Vagina (tissue), 2 donors: Measurements from ENCODE around the gene PGM1. TPM values are rescaled to one million over a fixed set of nuclear protein-coding genes. Genes with fewer than 3 reads are reported as not detected.

Experiments used
- DNase-seq, 2 donors: peaks; one replicate each; pipeline ENCODE4 v3.0.0-alpha.2; 2017; ENCODE audit errors: extremely low spot score in 2 of 2
- H3K27ac ChIP-seq: fragments of 200-600 bp; sonication (generic); one replicate; pipeline ENCODE4 v1.5.1; 2019
- H3K27me3 ChIP-seq: fragments of 200-600 bp; sonication (generic); one replicate; pipeline ENCODE4 v1.5.1; 2019
- H3K36me3 ChIP-seq, 2 donors: fragments of 200-600 bp; sonication (generic); one replicate each; pipeline ENCODE4 v1.5.1; 2017 to 2019
- H3K4me1 ChIP-seq: fragments of 200-600 bp; sonication (generic); one replicate; pipeline ENCODE4 v1.5.1; 2019
- H3K4me3 ChIP-seq, 2 donors: fragments of 200-600 bp; sonication (generic); 1 replicate in 1 of 2; 2 replicates in 1 of 2; pipeline ENCODE4 v1.5.1; 2016 to 2019
- H3K9me3 ChIP-seq: fragments of 200-600 bp; sonication (generic); one replicate; pipeline ENCODE4 v1.5.1; 2019
- POLR2A ChIP-seq, 2 donors: fragments of 450-650 bp; IDR thresholded peaks; one replicate each; pipeline ENCODE4 v1.6.1; 2017; ENCODE audit warnings: antibody characterized with exemption in 2 of 2, mild to moderate bottlenecking in 2 of 2, moderate library complexity in 2 of 2
- POLR2AphosphoS5 ChIP-seq, 2 donors: sonication (generic); formaldehyde crosslinking; IDR thresholded peaks; one replicate each; pipeline ENCODE4 v1.9.0; 2017; ENCODE audit warnings: antibody characterized with exemption in 2 of 2, mild to moderate bottlenecking in 2 of 2, low read depth in 1 of 2; ENCODE audit not compliant: insufficient read depth in 1 of 2
- intact Hi-C: fragments of 100-400 bp; cut with DNase I; formaldehyde crosslinking; loops from one replicate; pipeline ENCODE4 v1.15.1; 2023
- total RNA-seq: library from RNA; depleted of rRNA; stranded (reverse); fragments of >200 nt; gene quantifications from one replicate; pipeline ENCODE4 v1.2.3, GENCODE V29; 2016
- TF ChIP-seq, protein P1 (sequence below), 3 experiments: fragments of 450-650 bp in 2 of 3; fragments of 200-600 bp in 1 of 3; sonication (generic) in 1 of 3; IDR thresholded peaks; one replicate each; pipeline ENCODE4 v1.5.1; 2017 to 2019; ENCODE audit warnings: antibody characterized with exemption in 3 of 3, mild to moderate bottlenecking in 2 of 3, moderate library complexity in 2 of 3

Gene PGM1
- total RNA-seq, result 46.4 TPM

DNA sequence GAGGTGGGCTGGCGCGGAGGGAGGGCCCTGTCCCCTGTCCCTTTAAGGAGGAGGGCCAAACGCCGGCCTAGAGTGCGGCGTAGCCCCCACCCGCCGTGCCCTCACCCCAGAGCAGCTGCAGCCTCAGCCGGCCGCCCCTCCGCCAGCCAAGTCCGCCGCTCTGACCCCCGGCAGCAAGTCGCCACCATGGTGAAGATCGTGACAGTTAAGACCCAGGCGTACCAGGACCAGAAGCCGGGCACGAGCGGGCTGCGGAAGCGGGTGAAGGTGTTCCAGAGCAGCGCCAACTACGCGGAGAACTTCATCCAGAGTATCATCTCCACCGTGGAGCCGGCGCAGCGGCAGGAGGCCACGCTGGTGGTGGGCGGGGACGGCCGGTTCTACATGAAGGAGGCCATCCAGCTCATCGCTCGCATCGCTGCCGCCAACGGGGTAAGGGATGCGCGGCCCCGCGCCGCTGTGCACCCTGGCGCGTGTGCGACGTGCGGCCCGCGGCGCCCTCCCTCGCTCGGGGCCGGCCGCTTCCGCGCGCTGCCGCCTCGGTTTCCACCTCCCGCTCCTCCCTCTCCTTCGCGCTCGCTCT lies at the start of gene PGM1:
Gene PGM1, plus strand, starts transcription at position 109 of the 583 bp plus-strand sequence. Its CDS starts 78 bp downstream, at position 187.
- intact Hi-C loops, result no loop called here
- TF ChIP-seq POLR2AphosphoS5 (IDR thresholded peaks at IDR 0.05; ENCODE audit: insufficient read depth in 1 of 2, low read depth in 1 of 2) (peak in 1 of 2 donors; percentile 73), POLR2A (IDR thresholded peaks at IDR 0.05) (no peak)
- Histone ChIP-seq H3K36me3 (no peaks in the 10 kb centered on the region), H3K4me3 (peak within 1 kb of the TSS; percentile 68 to 79), H3K27me3 (no peaks in the 10 kb centered on the region), H3K4me1 (peaks cover 9% of the 10 kb centered on the region), H3K9me3 (no peaks in the 10 kb centered on the region), H3K27ac (peak within 1 kb of the TSS; percentile 88)
- DNase-seq, result no peak

DNA sequence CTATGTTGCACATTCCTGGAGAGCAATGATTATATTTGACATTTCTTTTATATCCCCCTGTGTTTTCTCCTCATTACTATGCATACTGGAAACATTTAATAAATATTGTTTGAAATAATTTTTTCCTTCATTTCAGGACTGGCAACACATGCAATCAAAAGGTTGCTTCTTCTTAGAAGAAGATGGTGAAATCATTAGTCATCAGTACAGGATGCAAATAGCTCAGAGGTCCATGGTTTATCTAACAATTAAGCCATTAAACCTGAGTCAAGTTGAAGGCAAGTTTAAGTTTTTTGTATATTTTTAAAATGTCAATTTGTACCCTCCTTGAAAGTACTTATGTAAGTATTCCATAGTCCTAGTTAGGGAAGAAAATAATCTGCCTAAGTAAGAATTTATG lies 47.4 kb upstream of the PGM1 start:
- H3K27ac ChIP-seq, result no peak overlapping the region
- H3K4me1 ChIP-seq, result peaks cover 5% of the 10 kb centered on the region
- intact Hi-C loops, result no loop called here
- no peak overlapping the region for H3K4me3 ChIP-seq
- H3K27me3 ChIP-seq, result no peaks in the 10 kb centered on the region
- H3K9me3 ChIP-seq, result no peaks in the 10 kb centered on the region
- H3K36me3 ChIP-seq, result no peaks in the 10 kb centered on the region
- DNase-seq, result no peak
- no peak for TF ChIP-seq POLR2AphosphoS5 (IDR thresholded peaks at IDR 0.05; ENCODE audit: insufficient read depth in 1 of 2, low read depth in 1 of 2)
- TF ChIP-seq POLR2A (IDR thresholded peaks at IDR 0.05), result no peak
- TF ChIP-seq, protein P1, sequence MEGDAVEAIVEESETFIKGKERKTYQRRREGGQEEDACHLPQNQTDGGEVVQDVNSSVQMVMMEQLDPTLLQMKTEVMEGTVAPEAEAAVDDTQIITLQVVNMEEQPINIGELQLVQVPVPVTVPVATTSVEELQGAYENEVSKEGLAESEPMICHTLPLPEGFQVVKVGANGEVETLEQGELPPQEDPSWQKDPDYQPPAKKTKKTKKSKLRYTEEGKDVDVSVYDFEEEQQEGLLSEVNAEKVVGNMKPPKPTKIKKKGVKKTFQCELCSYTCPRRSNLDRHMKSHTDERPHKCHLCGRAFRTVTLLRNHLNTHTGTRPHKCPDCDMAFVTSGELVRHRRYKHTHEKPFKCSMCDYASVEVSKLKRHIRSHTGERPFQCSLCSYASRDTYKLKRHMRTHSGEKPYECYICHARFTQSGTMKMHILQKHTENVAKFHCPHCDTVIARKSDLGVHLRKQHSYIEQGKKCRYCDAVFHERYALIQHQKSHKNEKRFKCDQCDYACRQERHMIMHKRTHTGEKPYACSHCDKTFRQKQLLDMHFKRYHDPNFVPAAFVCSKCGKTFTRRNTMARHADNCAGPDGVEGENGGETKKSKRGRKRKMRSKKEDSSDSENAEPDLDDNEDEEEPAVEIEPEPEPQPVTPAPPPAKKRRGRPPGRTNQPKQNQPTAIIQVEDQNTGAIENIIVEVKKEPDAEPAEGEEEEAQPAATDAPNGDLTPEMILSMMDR (IDR thresholded peaks at IDR 0.05), result no peak

DNA sequence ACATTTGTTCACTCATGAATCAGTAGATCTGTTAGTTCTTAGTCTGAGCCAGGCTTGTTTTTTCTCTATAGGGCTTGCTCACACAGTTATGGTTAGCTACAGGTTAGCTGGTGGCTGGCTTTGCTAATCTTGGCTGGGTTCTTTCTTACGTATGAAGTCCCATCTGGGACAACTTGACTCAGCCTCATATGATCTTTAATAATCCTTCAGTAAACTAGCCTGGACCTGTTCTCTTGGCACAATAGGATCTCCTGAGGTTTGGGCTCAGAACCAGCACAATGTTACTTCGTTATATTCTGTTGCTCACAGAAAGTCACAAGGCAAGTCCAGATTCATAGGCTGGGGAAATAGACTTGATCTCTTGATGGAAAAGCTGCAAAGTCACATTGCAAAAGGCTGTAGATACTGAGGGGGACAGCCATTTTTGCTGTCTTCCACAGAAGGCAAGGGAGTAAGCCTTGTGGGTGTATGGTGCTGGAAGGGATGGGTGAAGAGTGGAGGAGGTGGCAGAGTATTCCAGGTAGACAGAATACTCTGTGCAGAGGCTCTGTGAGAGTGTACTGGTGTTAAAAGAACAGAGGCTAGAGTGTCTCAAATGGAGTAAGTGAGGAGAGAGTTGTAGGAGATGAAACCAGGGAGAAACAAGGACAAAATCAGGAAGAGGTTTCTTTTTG lies 45.5 kb upstream of the PGM1 start:
- no peak for DNase-seq
- TF ChIP-seq, protein P1 (IDR thresholded peaks at IDR 0.05), result no peak
- TF ChIP-seq POLR2AphosphoS5 (IDR thresholded peaks at IDR 0.05; ENCODE audit: insufficient read depth in 1 of 2, low read depth in 1 of 2), result peak in 1 of 2 donors; percentile 85
- H3K36me3 ChIP-seq, result no peaks in the 10 kb centered on the region
- H3K27me3 ChIP-seq, result no peaks in the 10 kb centered on the region
- intact Hi-C loops, result no loop called here
- peak overlapping the region; percentile 7 for H3K27ac ChIP-seq
- H3K4me1 ChIP-seq, result peaks cover 5% of the 10 kb centered on the region
- no peaks in the 10 kb centered on the region for H3K9me3 ChIP-seq
- no peak overlapping the region for H3K4me3 ChIP-seq

DNA sequence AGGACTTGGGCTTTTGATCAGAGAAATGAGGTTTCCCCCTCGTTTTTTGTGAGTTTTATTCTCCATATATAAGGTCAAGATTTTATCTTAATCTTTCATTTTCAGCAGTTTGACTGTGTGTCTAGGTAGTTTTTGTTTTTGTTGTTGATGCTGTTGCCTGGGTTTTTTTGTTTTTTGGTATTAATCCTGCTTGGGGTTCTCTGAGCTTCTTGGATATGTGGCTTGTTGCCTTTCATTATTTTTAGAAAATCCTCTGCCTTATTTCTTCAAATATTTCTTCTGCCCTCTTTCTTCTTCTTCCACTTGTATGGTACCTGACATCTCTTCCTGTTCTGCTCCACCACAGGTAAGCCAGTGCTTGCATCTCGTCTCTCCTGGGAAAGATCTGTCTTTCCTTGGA lies 44.9 kb upstream of the PGM1 start:
- Histone ChIP-seq H3K9me3 (no peaks in the 10 kb centered on the region), H3K36me3 (no peaks in the 10 kb centered on the region), H3K27me3 (no peaks in the 10 kb centered on the region), H3K4me1 (peaks cover 5% of the 10 kb centered on the region), H3K27ac (peak overlapping the region; percentile 7), H3K4me3 (no peak overlapping the region)
- TF ChIP-seq, protein P1 (IDR thresholded peaks at IDR 0.05), result no peak
- TF ChIP-seq POLR2A (IDR thresholded peaks at IDR 0.05), result no peak
- TF ChIP-seq POLR2AphosphoS5 (IDR thresholded peaks at IDR 0.05; ENCODE audit: insufficient read depth in 1 of 2, low read depth in 1 of 2), result no peak
- DNase-seq, result no peak
- intact Hi-C loops, result no loop called here

DNA sequence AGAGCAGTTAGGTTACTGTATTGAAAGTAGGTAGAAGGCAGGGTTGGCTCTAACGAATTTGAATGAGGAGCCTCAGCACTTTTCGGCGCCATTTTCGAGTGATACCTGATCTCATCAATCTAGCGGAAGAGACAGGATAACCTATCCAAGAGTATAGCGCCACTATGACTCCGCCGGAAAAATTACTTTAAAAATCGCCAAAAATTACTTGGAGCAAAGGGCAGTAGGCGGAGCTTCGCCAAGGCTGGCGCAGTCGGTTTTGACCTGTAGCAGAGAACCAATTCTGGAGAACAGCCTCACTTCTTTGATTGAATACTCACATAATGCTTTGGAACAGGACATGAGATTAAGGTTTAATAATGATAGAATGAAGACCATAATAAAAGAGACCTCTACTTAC lies 44.3 kb upstream of the PGM1 start:
- intact Hi-C loops, result no loop called here
- H3K4me1 ChIP-seq, result peaks cover 5% of the 10 kb centered on the region
- no peak overlapping the region for H3K4me3 ChIP-seq
- no peak for TF ChIP-seq POLR2AphosphoS5 (IDR thresholded peaks at IDR 0.05; ENCODE audit: insufficient read depth in 1 of 2, low read depth in 1 of 2)
- TF ChIP-seq, protein P1 (IDR thresholded peaks at IDR 0.05), result no peak
- TF ChIP-seq POLR2A (IDR thresholded peaks at IDR 0.05), result no peak
- no peak overlapping the region for H3K27ac ChIP-seq
- no peaks in the 10 kb centered on the region for H3K9me3 ChIP-seq
- DNase-seq, result no peak
- no peaks in the 10 kb centered on the region for H3K27me3 ChIP-seq
- no peaks in the 10 kb centered on the region for H3K36me3 ChIP-seq
